ENCODE data around the gene RPL10.

The RPL10 gene

DNA sequence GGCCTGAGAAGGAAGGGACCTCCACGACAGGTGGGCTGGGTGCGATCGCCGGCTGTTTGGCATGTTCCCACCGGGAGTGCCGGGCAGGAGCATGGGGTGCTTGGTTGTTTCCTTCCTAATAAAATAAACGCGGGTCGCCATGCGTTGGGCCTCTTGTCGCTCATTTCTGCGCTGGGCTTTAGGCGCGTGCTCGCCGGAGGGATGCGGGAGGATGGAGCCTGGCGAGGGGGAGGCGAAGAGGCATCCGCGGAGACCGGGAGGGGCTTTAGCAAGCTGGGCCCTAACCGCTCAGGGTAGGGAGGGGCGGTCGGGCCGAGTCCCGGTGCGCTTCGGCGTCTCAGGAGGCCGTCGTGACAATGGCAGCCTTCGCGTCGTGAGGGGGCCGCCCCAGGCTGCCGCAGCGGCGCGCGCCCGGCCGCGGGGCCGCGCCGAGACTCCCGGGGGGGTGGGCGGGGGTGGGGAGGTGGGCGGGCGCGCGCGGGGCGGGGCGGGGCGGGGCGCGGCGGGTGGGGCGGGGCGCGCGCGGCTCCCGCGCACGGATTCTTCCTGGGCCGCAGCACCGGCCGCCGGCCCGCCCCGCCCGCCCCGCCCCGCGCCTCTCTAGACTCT, 38.3 kb downstream of the RPL10 start:
- TF ChIP-seq, protein P1, sequence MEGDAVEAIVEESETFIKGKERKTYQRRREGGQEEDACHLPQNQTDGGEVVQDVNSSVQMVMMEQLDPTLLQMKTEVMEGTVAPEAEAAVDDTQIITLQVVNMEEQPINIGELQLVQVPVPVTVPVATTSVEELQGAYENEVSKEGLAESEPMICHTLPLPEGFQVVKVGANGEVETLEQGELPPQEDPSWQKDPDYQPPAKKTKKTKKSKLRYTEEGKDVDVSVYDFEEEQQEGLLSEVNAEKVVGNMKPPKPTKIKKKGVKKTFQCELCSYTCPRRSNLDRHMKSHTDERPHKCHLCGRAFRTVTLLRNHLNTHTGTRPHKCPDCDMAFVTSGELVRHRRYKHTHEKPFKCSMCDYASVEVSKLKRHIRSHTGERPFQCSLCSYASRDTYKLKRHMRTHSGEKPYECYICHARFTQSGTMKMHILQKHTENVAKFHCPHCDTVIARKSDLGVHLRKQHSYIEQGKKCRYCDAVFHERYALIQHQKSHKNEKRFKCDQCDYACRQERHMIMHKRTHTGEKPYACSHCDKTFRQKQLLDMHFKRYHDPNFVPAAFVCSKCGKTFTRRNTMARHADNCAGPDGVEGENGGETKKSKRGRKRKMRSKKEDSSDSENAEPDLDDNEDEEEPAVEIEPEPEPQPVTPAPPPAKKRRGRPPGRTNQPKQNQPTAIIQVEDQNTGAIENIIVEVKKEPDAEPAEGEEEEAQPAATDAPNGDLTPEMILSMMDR (IDR thresholded peaks at IDR 0.05) = no peak

DNA sequence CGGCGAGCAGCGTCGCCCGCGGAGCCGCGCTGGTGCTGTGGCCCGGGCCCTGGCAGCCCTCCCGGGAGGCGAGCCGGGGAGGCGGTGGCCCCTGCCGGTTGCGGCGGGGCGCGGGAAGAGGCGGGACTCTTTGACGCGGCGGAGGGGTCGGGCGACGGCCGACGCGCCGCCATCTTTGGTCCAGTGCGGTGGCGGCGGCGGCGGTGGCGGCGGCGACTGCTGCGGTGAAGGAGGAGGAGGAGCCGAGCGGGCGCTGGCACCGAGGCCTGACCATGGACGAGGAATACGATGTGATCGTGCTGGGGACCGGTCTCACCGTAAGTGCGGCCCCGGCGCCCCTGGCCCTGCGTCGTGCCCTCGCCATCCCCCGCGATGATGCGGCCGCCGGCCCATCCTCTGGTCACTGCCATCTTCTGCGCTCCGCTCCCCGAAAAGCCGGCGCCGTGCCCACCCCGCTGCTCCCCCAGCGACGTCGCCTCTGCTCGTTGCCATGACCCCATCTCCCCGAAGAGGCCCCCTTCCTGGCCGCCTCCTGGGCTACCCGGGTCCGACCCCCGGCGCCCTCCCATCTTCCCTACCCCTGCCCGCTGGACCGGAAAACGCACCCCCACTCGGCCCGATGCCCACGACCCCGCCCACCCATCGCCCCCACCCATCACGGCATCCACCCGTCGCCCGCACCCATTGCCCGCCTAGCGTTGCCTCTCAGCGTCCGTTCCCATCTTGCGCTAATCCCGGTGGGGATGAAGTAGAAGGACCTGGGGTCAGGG, 39.0 kb downstream of the RPL10 start, which contains the start of gene GDI1:
Gene GDI1 (plus strand): TSS at position 172 of the 770 bp plus-strand sequence. CDS start 101 bp downstream, at position 273.
- TF ChIP-seq, protein P1 (IDR thresholded peaks at IDR 0.05) = no peak

DNA sequence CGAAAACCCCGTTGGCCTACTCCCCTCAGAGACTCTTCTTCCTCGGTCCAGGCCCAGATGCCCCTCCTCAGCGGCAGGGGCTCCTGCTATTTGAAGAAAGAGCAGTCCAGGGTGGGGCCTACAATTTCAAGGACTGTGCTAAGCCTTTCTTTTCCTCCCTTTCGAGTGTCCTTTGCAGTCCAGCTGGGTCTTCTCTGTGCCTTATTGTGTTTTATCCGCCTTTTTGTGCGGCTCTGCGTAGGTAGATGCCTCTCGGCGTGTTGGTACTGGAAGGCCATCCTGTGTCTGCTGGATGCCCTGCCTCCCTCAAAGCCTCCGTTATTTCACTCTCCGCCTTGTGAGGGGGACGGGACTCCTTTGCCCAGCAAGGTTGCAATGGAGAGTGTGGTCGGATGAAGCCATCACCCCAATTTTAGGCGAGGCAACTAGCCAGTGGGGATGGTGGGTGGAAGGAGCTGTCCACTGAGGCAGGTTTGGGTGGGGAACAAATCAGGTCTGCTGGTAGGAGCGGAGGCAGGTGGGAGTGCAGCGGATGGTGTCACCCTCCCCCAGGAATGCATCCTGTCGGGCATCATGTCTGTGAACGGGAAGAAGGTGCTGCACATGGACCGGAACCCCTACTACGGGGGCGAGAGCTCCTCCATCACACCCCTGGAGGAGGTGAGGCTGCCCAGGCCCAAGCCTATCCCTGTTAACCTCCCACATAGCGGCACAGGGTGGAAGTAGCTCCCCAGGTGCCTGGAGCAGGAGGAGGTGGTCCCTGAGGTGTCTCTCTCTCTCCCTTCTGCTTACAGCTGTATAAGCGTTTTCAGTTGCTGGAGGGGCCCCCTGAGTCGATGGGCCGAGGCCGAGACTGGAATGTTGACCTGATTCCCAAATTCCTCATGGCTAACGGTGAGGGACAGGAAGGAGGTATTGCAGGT, 40.1 kb downstream of the RPL10 start:
- TF ChIP-seq, protein P1 (IDR thresholded peaks at IDR 0.05) = no peak

DNA sequence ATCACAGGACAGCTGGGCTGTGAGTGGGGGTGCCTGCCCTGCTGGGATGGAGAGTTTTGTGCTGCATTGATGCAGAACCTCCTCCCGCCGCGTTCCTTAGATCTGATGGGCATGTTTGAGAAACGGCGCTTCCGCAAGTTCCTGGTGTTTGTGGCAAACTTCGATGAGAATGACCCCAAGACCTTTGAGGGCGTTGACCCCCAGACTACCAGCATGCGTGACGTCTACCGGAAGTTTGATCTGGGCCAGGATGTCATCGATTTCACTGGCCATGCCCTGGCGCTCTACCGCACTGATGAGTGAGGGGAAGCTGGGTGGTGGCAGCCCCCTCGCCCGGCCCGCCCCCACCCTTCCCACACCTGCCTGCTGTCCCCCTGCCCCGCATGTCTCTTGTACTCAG, 41.7 kb downstream of the RPL10 start:
- TF ChIP-seq, protein P1 (IDR thresholded peaks at IDR 0.05) = no peak

DNA sequence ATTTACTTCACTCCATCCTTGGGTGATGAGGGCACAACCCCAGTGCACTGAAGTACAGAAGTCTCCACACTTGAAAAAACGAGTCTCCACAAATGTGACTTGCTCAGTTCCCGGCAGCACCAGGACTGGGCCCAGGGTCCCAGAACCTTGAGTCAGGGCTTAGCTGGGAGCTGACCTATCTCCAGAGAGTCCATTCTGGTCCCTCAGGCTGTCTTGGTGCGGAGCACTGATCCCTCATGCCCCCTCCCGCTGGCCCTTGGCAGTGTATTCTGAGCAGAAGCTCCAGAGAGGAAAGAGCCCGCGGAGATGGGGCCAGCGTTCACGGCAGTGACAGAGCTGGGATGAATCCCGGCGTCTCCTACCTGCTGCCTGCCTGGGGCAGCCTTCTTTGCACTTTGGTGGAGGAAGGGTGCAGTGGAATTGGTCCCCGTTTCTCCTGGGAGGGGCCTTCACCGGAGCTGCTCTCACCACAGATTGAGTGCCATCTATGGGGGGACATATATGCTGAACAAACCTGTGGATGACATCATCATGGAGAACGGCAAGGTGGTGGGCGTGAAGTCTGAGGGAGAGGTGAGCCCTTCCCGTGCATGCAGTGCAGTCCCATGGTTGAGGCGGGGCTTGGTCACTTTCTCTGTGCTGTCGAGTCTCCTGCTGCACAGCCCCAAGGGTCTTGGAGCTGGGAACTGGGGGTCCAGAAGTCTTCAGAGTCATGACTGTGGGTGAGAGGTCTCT, 42.6 kb downstream of the RPL10 start:
- TF ChIP-seq, protein P1 (IDR thresholded peaks at IDR 0.05) = no peak

DNA sequence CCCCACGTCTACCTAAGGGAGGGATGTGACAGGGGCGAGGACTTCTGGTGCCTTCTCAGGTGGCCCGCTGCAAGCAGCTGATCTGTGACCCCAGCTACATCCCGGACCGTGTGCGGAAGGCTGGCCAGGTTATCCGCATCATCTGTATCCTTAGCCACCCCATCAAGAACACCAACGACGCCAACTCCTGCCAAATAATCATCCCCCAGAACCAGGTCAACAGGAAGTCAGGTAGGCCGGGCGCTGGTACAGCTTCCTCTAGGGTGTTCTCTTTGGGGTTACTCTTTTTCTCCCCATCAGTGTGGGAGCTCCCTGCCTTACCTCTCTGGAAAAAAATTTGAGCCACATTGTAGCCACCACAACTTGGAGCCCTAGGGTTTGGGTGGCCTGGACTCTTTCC, 43.4 kb downstream of the RPL10 start:
- TF ChIP-seq, protein P1 (IDR thresholded peaks at IDR 0.05) = no peak

Measured in LNCAP (cell line).